SK-N-SH treated with all-trans-retinoic acid at 6 μM for 48 hours (cell line): Measurements from ENCODE around the gene MC1R.

ENCODE experiments used
- ATAC-seq: fragments of 200-7000 bp; cut with Tn5 transposase; 3 replicates; pipeline ENCODE4 v1.9.1; 2020; ENCODE audit warnings: mild to moderate bottlenecking, moderate library complexity
- ARNTL ChIP-seq: fragments of 450-650 bp; formaldehyde crosslinking; IDR thresholded peaks from 2 replicates; pipeline ENCODE4 v1.5.0; 2020; ENCODE audit warnings: low read depth, mild to moderate bottlenecking, moderate library complexity, borderline replicate concordance
- BACH2 ChIP-seq: fragments of 250-450 bp; sonication (Bioruptor Pico); IDR thresholded peaks from 2 replicates; pipeline ENCODE4 v1.9.0; 2021; ENCODE audit warnings: mild to moderate bottlenecking, borderline replicate concordance
- CSDC2 ChIP-seq: fragments of 250-450 bp; sonication (Bioruptor Pico); IDR thresholded peaks from 2 replicates; pipeline ENCODE4 v1.5.0; 2020; ENCODE audit warnings: mild to moderate bottlenecking, moderate library complexity
- ESRRG ChIP-seq: fragments of 250-450 bp; sonication (Bioruptor Pico); IDR thresholded peaks from 2 replicates; pipeline ENCODE4 v1.6.1; 2021; ENCODE audit warnings: mild to moderate bottlenecking
- GLIS3 ChIP-seq: fragments of 250-450 bp; sonication (Bioruptor Pico); IDR thresholded peaks from 2 replicates; pipeline ENCODE4 v1.5.0; 2020; ENCODE audit warnings: mild to moderate bottlenecking, moderate library complexity
- ISL1 ChIP-seq: fragments of 250-450 bp; sonication (Bioruptor Pico); IDR thresholded peaks from 2 replicates; pipeline ENCODE4 v2.1.2; 2022; ENCODE audit warnings: mild to moderate bottlenecking, moderate library complexity
- OSR1 ChIP-seq: fragments of 250-450 bp; sonication (Bioruptor Pico); IDR thresholded peaks from 2 replicates; pipeline ENCODE4 v1.8.0; 2022; ENCODE audit warnings: moderate library complexity, mild to moderate bottlenecking, inconsistent platforms
- PPARA ChIP-seq: fragments of 250-450 bp; sonication (Bioruptor Pico); IDR thresholded peaks from 2 replicates; pipeline ENCODE4 v1.5.0; 2020; ENCODE audit warnings: mild to moderate bottlenecking, borderline replicate concordance
- RARB ChIP-seq: fragments of 250-450 bp; sonication (Bioruptor Pico); IDR thresholded peaks from 2 replicates; pipeline ENCODE4 v1.8.0; 2021; ENCODE audit warnings: mild to moderate bottlenecking, moderate library complexity
- TCF4 ChIP-seq: fragments of 250-450 bp; sonication (Bioruptor Pico); IDR thresholded peaks from 2 replicates; pipeline ENCODE4 v1.8.0; 2021; ENCODE audit warnings: mild to moderate bottlenecking, moderate library complexity, borderline replicate concordance
- TOX ChIP-seq: fragments of 250-450 bp; sonication (Bioruptor Pico); IDR thresholded peaks from 2 replicates; pipeline ENCODE4 v1.8.0; 2021; ENCODE audit warnings: mild to moderate bottlenecking, moderate library complexity, borderline replicate concordance
- ZC3H10 ChIP-seq: fragments of 250-450 bp; sonication (Bioruptor Pico); IDR thresholded peaks from 2 replicates; pipeline ENCODE4 v1.5.1; 2021; ENCODE audit warnings: mild to moderate bottlenecking, moderate library complexity
- ZFP3 ChIP-seq: fragments of 250-450 bp; sonication (Bioruptor Pico); IDR thresholded peaks from 2 replicates; pipeline ENCODE4 v1.5.0; 2020; ENCODE audit warnings: mild to moderate bottlenecking, moderate library complexity
- ZFP30 ChIP-seq: fragments of 450-650 bp; formaldehyde crosslinking; IDR thresholded peaks from 2 replicates; pipeline ENCODE4 v1.5.0; 2022; ENCODE audit warnings: mild to moderate bottlenecking, moderate library complexity
- ZNF565 ChIP-seq: fragments of 450-650 bp; formaldehyde crosslinking; conservative IDR thresholded peaks from 2 replicates; pipeline ENCODE4 v1.5.0; 2020; ENCODE audit warnings: low read depth, mild to moderate bottlenecking, moderate library complexity
- ZNF70 ChIP-seq: fragments of 450-650 bp; formaldehyde crosslinking; IDR thresholded peaks from 2 replicates; pipeline ENCODE4 v1.5.0; 2020; ENCODE audit warnings: mild to moderate bottlenecking, moderate library complexity
- ZNF8 ChIP-seq: fragments of 450-650 bp; formaldehyde crosslinking; IDR thresholded peaks from 2 replicates; pipeline ENCODE4 v1.5.0; 2020; ENCODE audit warnings: mild to moderate bottlenecking, moderate library complexity
- TF ChIP-seq, protein P1 (sequence below): fragments of 250-450 bp; sonication (Bioruptor Pico); IDR thresholded peaks from 2 replicates; pipeline ENCODE4 v1.8.0; 2021; ENCODE audit warnings: low read depth, mild to moderate bottlenecking, moderate library complexity, borderline replicate concordance
- TF ChIP-seq, protein P2 (sequence below): fragments of 250-450 bp; sonication (Bioruptor Pico); IDR thresholded peaks from 2 replicates; pipeline ENCODE4 v1.5.1; 2020; ENCODE audit warnings: low read depth, mild to moderate bottlenecking, moderate library complexity
- TF ChIP-seq, protein P3 (sequence below): fragments of 250-450 bp; sonication (Bioruptor Pico); IDR thresholded peaks from 2 replicates; pipeline ENCODE4 v1.8.0; 2020; ENCODE audit warnings: mild to moderate bottlenecking, moderate library complexity, borderline replicate concordance
- TF ChIP-seq, protein P4 (sequence below): fragments of 250-450 bp; sonication (Bioruptor Pico); IDR thresholded peaks from 2 replicates; pipeline ENCODE4 v1.5.1; 2021; ENCODE audit warnings: mild to moderate bottlenecking, moderate library complexity

MC1R gene

DNA sequence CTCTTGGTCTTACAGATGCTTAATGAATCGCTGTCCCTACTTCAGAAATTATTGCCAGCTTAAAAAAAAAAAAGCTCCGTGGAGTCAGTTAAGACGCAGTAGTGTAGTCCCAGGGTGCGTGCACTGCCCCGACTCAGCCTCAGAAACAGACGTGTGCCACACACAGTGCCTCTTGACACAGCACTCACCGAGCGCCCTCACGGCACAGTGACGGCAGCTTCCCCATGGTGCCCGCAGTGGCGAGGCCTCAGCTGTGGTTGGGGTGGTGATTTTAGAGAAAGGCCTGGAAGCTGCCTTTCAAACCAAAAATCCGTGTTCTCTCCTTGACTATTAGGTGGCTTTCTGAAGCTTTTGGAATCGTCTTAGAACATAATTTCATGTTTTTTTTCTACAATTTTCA, 31.4 kb upstream of the MC1R start (continued):
- TF ChIP-seq, protein P1, sequence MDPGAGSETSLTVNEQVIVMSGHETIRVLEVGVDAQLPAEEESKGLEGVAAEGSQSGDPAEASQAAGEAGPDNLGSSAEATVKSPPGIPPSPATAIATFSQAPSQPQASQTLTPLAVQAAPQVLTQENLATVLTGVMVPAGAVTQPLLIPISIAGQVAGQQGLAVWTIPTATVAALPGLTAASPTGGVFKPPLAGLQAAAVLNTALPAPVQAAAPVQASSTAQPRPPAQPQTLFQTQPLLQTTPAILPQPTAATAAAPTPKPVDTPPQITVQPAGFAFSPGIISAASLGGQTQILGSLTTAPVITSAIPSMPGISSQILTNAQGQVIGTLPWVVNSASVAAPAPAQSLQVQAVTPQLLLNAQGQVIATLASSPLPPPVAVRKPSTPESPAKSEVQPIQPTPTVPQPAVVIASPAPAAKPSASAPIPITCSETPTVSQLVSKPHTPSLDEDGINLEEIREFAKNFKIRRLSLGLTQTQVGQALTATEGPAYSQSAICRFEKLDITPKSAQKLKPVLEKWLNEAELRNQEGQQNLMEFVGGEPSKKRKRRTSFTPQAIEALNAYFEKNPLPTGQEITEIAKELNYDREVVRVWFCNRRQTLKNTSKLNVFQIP: no peak
- TF ChIP-seq GLIS3 (CRISPR knock-in tag) (no peak), ZFP30 (CRISPR knock-in tag) (no peak), ZFP3 (CRISPR knock-in tag) (no peak)
- TF ChIP-seq, protein P2, sequence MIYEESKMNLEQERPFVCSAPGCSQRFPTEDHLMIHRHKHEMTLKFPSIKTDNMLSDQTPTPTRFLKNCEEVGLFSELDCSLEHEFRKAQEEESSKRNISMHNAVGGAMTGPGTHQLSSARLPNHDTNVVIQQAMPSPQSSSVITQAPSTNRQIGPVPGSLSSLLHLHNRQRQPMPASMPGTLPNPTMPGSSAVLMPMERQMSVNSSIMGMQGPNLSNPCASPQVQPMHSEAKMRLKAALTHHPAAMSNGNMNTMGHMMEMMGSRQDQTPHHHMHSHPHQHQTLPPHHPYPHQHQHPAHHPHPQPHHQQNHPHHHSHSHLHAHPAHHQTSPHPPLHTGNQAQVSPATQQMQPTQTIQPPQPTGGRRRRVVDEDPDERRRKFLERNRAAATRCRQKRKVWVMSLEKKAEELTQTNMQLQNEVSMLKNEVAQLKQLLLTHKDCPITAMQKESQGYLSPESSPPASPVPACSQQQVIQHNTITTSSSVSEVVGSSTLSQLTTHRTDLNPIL (CRISPR knock-in tag): no peak

DNA sequence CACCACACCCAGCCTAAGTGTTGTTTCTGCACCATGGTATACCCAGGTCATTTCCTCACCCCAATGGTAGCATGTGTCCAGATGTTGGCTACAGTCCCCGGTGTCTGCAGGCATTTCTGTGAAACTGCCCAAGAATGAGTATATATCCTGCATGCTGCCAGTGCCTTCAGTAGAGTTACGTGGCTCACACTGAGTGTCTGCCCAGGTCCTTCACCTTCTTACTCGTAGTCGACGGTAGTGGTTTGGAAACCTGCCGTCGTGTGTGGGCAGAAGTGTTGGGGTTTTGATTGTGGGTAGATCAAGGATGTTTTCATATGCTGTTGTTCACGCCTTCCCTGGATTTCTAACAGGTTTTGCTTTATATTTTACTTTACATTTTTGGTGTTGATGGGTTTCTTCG, 28.5 kb upstream of the MC1R start:
- ATAC-seq: no peak
- TF ChIP-seq GLIS3 (CRISPR knock-in tag): no peak
- no peak for TF ChIP-seq BACH2
- TF ChIP-seq ZNF8 (CRISPR knock-in tag): no peak
- TF ChIP-seq ARNTL: no peak
- TF ChIP-seq, protein P3, sequence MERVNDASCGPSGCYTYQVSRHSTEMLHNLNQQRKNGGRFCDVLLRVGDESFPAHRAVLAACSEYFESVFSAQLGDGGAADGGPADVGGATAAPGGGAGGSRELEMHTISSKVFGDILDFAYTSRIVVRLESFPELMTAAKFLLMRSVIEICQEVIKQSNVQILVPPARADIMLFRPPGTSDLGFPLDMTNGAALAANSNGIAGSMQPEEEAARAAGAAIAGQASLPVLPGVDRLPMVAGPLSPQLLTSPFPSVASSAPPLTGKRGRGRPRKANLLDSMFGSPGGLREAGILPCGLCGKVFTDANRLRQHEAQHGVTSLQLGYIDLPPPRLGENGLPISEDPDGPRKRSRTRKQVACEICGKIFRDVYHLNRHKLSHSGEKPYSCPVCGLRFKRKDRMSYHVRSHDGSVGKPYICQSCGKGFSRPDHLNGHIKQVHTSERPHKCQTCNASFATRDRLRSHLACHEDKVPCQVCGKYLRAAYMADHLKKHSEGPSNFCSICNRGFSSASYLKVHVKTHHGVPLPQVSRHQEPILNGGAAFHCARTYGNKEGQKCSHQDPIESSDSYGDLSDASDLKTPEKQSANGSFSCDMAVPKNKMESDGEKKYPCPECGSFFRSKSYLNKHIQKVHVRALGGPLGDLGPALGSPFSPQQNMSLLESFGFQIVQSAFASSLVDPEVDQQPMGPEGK (CRISPR knock-in tag): no peak
- no peak for TF ChIP-seq OSR1 (CRISPR knock-in tag)
- TF ChIP-seq CSDC2: no peak
- TF ChIP-seq ESRRG (CRISPR knock-in tag): no peak
- TF ChIP-seq ZFP3 (CRISPR knock-in tag): no peak
- no peak for TF ChIP-seq PPARA (CRISPR knock-in tag)
- no peak for TF ChIP-seq ISL1 (CRISPR knock-in tag)
- no peak for TF ChIP-seq TCF4 (CRISPR knock-in tag)
- TF ChIP-seq ZNF565 (CRISPR knock-in tag): no peak
- no peak for TF ChIP-seq ZFP30 (CRISPR knock-in tag)
- TF ChIP-seq, protein P4, sequence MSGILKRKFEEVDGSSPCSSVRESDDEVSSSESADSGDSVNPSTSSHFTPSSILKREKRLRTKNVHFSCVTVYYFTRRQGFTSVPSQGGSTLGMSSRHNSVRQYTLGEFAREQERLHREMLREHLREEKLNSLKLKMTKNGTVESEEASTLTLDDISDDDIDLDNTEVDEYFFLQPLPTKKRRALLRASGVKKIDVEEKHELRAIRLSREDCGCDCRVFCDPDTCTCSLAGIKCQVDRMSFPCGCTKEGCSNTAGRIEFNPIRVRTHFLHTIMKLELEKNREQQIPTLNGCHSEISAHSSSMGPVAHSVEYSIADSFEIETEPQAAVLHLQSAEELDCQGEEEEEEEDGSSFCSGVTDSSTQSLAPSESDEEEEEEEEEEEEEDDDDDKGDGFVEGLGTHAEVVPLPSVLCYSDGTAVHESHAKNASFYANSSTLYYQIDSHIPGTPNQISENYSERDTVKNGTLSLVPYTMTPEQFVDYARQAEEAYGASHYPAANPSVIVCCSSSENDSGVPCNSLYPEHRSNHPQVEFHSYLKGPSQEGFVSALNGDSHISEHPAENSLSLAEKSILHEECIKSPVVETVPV (CRISPR knock-in tag): no peak
- no peak for TF ChIP-seq ZNF70 (CRISPR knock-in tag)
- TF ChIP-seq, protein P2 (CRISPR knock-in tag): no peak
- TF ChIP-seq ZC3H10 (CRISPR knock-in tag): no peak
- TF ChIP-seq, protein P1: no peak

DNA sequence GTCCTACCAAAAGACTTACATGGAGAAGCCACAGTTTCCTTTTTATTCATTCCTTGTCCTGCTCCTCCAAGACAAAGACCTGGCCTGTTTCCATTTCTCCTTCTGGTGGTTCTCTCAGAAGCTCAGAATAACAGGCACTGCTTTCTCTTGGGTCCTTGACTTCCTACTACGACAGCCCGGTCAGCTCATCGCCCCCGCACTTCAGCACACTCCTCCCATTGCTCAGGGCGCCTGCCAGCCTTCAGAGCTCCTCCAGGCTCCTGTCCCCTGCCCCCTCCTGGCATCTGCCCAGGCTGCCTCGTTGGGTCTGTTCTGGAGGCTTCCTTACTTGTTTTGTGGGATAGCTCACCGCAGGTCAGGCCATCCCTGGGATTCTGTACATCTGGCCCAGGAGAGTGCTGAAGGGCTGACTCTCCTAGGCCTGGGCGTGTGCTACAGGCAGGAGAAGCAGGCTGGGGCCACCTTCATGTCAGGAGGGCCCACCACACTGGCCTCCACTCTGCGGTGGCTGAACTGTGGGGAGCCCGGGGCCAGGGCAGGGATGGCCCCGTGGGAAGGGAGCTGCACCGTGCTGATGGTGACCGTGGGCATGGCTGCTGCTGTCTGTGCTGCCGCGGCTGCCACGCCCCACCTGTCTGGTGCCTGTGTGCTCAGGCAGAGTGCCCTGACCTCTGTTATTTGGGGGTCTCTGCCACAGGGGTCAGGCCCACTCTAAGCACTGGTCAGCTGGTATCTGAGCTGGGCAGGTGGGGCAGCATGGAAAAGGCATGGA, 27.6 kb upstream of the MC1R start:
- TF ChIP-seq RARB: no peak
- TF ChIP-seq BACH2: no peak
- TF ChIP-seq PPARA (CRISPR knock-in tag): no peak
- TF ChIP-seq GLIS3 (CRISPR knock-in tag): no peak
- TF ChIP-seq, protein P1: no peak
- no peak for TF ChIP-seq TOX
- no peak for TF ChIP-seq ZFP3 (CRISPR knock-in tag)
- TF ChIP-seq, protein P3 (CRISPR knock-in tag): no peak
- no peak for TF ChIP-seq ZNF8 (CRISPR knock-in tag)
- no peak for TF ChIP-seq ZNF565 (CRISPR knock-in tag)
- TF ChIP-seq ZFP30 (CRISPR knock-in tag): no peak
- no peak for TF ChIP-seq TCF4 (CRISPR knock-in tag)
- TF ChIP-seq OSR1 (CRISPR knock-in tag): no peak
- ATAC-seq: no peak
